Neural cell (in vitro differentiated cells): ENCODE measurements around the gene ADCY2. TPM values are rescaled to one million over a fixed set of nuclear protein-coding genes. Genes with fewer than 3 reads are reported as not detected.

Experiments
- H2AFZ ChIP-seq: fragments of 200-600, 300-800 bp; sonication (generic), shearing (Covaris generic); 2 replicates; pipeline ENCODE4 v1.6.0; 2014; ENCODE audit warnings: low read depth, mild to moderate bottlenecking, antibody characterized with exemption, low read length, moderate library complexity
- H3F3A ChIP-seq: fragments of 200-600 bp; shearing (Covaris generic); 2 replicates; pipeline ENCODE4 v1.6.1; 2016; ENCODE audit warnings: mild to moderate bottlenecking, moderate library complexity, mixed read lengths, antibody characterized with exemption, low read length; ENCODE audit not compliant: insufficient read depth, poor library complexity, severe bottlenecking
- H3K27ac ChIP-seq: fragments of 200-600, 300-800 bp; sonication (generic), shearing (Covaris generic); 2 replicates; pipeline ENCODE4 v1.5.1; 2014; ENCODE audit warnings: mild to moderate bottlenecking, low read length, moderate library complexity
- H3K27me3 ChIP-seq: fragments of 300-800, 200-600 bp; sonication (generic), shearing (Covaris generic); 2 replicates; pipeline ENCODE4 v1.6.0; 2014; ENCODE audit warnings: mild to moderate bottlenecking, low read depth, low read length, moderate library complexity; ENCODE audit not compliant: insufficient read depth
- H3K36me3 ChIP-seq: fragments of 300-800, 200-600 bp; sonication (generic), shearing (Covaris generic); 2 replicates; pipeline ENCODE4 v1.5.1; 2014; ENCODE audit warnings: mild to moderate bottlenecking, antibody characterized with exemption, low read length, moderate library complexity; ENCODE audit not compliant: insufficient read depth
- H3K4me2 ChIP-seq: fragments of 300-800, 200-600 bp; sonication (generic), shearing (Covaris generic); 2 replicates; pipeline ENCODE4 v1.6.0; 2014; ENCODE audit warnings: mild to moderate bottlenecking, low read length
- H3K4me3 ChIP-seq: fragments of 300-800, 200-600 bp; sonication (generic), shearing (Covaris generic); 2 replicates; pipeline ENCODE4 v1.5.1; 2014; ENCODE audit warnings: mild to moderate bottlenecking, low read length, moderate library complexity
- H3K79me2 ChIP-seq: fragments of 200-600 bp; shearing (Covaris generic); replicated peaks from 2 replicates; pipeline ENCODE4 v1.6.0; 2014; ENCODE audit warnings: mild to moderate bottlenecking, low read length, moderate library complexity; ENCODE audit not compliant: insufficient read depth
- H3K9ac ChIP-seq: fragments of 300-800, 200-600 bp; sonication (generic), shearing (Covaris generic); 2 replicates; pipeline ENCODE4 v1.6.1; 2016; ENCODE audit warnings: mild to moderate bottlenecking, low read length, mixed read lengths
- H3K9me2 ChIP-seq: fragments of 200-600 bp; shearing (Covaris generic); 2 replicates; pipeline ENCODE4 v1.6.1; 2016; ENCODE audit warnings: mild to moderate bottlenecking, low read length, mixed read lengths; ENCODE audit not compliant: insufficient read depth
- H3K9me3 ChIP-seq: fragments of 200-600, 300-800 bp; sonication (generic), shearing (Covaris generic); 2 replicates; pipeline ENCODE4 v1.6.1; 2016; ENCODE audit warnings: mild to moderate bottlenecking, mixed run types, low read length, moderate library complexity, mixed read lengths
- H4K20me1 ChIP-seq: fragments of 200-600 bp; shearing (Covaris generic); 2 replicates; pipeline ENCODE4 v1.6.1; 2016; ENCODE audit warnings: mild to moderate bottlenecking, mixed run types; ENCODE audit not compliant: insufficient read depth
- EP300 ChIP-seq: fragments of 450-650 bp; conservative IDR thresholded peaks from 2 replicates; pipeline ENCODE4 v1.6.1; 2014; ENCODE audit warnings: antibody characterized with exemption, mild to moderate bottlenecking, moderate library complexity; ENCODE audit not compliant: poor library complexity, severe bottlenecking
- EZH2 ChIP-seq: fragments of 200-600, 300-800 bp; shearing (Covaris generic), sonication (generic); IDR thresholded peaks from 2 replicates; pipeline ENCODE4 v1.6.1; 2014; ENCODE audit warnings: antibody characterized with exemption, low read length, borderline replicate concordance, mild to moderate bottlenecking; ENCODE audit not compliant: insufficient read depth, poor library complexity, severe bottlenecking
- MXI1 ChIP-seq: fragments of 450-650 bp; conservative IDR thresholded peaks from 2 replicates; pipeline ENCODE4 v1.6.1; 2014; ENCODE audit warnings: antibody characterized with exemption, mild to moderate bottlenecking; ENCODE audit not compliant: poor library complexity, severe bottlenecking
- POLR2AphosphoS5 ChIP-seq: IDR thresholded peaks from 2 replicates; pipeline ENCODE4 v1.6.1; 2012
- RAD21 ChIP-seq: fragments of 450-650 bp; conservative IDR thresholded peaks from 2 replicates; pipeline ENCODE4 v1.6.1; 2014; ENCODE audit warnings: antibody characterized with exemption, mild to moderate bottlenecking, moderate library complexity
- SMC3 ChIP-seq: fragments of 450-650 bp; conservative IDR thresholded peaks from 2 replicates; pipeline ENCODE4 v1.6.1; 2014; ENCODE audit warnings: antibody characterized with exemption, mild to moderate bottlenecking, moderate library complexity; ENCODE audit not compliant: poor library complexity
- TAF1 ChIP-seq: IDR thresholded peaks from 2 replicates; pipeline ENCODE4 v1.6.1; 2012; ENCODE audit warnings: low read depth
- polyA plus RNA-seq: library from polyadenylated mRNA; depleted of rRNA; stranded (reverse); fragments of >200 nt; gene quantifications from 2 replicates; pipeline ENCODE4 v1.2.3, GENCODE V29; 2014
- TF ChIP-seq, protein P1 (sequence below): fragments of 450-650 bp; IDR thresholded peaks from 2 replicates; pipeline ENCODE4 v1.5.1; 2014; ENCODE audit warnings: antibody characterized with exemption, mild to moderate bottlenecking, moderate library complexity; ENCODE audit not compliant: poor library complexity, severe bottlenecking
- TF ChIP-seq, protein P2 (sequence below): IDR thresholded peaks from 2 replicates; pipeline ENCODE4 v1.6.1; 2012; ENCODE audit warnings: borderline replicate concordance

Gene ADCY2
- polyA plus RNA-seq, 1 donor from 2014 or later = 1.9 TPM

DNA sequence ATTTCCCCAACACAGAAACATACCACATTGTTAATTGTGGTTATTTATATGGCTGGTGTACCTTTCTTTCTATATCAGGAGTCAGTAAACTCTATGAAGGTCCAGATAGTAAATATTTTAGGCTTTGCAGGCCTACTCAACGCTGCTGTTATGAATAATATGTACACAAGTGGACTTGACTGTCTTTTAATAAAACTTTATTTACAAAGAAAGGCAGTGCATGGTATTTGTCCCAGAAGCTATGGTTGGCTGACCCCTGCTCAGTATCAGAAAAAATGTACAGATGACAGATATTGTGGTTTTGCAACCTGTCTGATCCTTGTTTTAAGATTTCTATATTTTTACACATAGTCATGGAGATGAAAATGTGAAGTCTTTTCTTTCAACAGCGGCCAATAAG lies 478.7 kb downstream of the ADCY2 start:
- Histone ChIP-seq H4K20me1 (no peaks in the 10 kb centered on the region), H3K9ac (no peak overlapping the region), H3K36me3 (peaks cover 7% of the 10 kb centered on the region), H3K9me3 (no peaks in the 10 kb centered on the region), H3F3A (no peaks in the 10 kb centered on the region), H3K4me3 (no peak overlapping the region), H3K27ac (no peak overlapping the region), H3K4me2 (no peak overlapping the region), H2AFZ (no peak overlapping the region), H3K27me3 (no peaks in the 10 kb centered on the region), H3K9me2 (no peaks in the 10 kb centered on the region), H3K79me2 (peaks cover 28% of the 10 kb centered on the region)
- TF ChIP-seq, protein P1, sequence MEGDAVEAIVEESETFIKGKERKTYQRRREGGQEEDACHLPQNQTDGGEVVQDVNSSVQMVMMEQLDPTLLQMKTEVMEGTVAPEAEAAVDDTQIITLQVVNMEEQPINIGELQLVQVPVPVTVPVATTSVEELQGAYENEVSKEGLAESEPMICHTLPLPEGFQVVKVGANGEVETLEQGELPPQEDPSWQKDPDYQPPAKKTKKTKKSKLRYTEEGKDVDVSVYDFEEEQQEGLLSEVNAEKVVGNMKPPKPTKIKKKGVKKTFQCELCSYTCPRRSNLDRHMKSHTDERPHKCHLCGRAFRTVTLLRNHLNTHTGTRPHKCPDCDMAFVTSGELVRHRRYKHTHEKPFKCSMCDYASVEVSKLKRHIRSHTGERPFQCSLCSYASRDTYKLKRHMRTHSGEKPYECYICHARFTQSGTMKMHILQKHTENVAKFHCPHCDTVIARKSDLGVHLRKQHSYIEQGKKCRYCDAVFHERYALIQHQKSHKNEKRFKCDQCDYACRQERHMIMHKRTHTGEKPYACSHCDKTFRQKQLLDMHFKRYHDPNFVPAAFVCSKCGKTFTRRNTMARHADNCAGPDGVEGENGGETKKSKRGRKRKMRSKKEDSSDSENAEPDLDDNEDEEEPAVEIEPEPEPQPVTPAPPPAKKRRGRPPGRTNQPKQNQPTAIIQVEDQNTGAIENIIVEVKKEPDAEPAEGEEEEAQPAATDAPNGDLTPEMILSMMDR = no peak
- TF ChIP-seq, protein P2, sequence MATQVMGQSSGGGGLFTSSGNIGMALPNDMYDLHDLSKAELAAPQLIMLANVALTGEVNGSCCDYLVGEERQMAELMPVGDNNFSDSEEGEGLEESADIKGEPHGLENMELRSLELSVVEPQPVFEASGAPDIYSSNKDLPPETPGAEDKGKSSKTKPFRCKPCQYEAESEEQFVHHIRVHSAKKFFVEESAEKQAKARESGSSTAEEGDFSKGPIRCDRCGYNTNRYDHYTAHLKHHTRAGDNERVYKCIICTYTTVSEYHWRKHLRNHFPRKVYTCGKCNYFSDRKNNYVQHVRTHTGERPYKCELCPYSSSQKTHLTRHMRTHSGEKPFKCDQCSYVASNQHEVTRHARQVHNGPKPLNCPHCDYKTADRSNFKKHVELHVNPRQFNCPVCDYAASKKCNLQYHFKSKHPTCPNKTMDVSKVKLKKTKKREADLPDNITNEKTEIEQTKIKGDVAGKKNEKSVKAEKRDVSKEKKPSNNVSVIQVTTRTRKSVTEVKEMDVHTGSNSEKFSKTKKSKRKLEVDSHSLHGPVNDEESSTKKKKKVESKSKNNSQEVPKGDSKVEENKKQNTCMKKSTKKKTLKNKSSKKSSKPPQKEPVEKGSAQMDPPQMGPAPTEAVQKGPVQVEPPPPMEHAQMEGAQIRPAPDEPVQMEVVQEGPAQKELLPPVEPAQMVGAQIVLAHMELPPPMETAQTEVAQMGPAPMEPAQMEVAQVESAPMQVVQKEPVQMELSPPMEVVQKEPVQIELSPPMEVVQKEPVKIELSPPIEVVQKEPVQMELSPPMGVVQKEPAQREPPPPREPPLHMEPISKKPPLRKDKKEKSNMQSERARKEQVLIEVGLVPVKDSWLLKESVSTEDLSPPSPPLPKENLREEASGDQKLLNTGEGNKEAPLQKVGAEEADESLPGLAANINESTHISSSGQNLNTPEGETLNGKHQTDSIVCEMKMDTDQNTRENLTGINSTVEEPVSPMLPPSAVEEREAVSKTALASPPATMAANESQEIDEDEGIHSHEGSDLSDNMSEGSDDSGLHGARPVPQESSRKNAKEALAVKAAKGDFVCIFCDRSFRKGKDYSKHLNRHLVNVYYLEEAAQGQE = no peak
- TF ChIP-seq SMC3 (no peak), EP300 (no peak), RAD21 (no peak), TAF1 (no peak), POLR2AphosphoS5 (no peak), EZH2 (no peak), MXI1 (no peak)

DNA sequence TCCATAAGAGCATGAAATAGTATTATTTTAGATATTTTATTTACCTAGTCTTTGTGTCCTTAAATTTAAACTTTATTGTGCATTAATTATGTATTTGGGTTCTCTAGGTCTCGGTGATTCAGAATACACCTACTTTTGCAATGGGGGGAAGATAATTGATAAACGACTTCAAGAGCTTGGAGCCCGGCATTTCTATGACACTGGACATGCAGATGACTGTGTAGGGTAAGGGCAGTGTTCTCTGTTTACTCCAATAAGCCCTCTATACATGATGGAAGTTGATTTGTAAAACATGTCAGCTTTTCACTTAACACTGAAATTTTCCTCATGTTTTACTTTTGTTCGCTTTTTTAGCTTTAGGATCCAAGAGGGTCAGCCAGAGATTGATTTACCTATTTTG lies 479.2 kb downstream of the ADCY2 start:
- no peak for TF ChIP-seq RAD21
- H2AFZ ChIP-seq = no peak overlapping the region

DNA sequence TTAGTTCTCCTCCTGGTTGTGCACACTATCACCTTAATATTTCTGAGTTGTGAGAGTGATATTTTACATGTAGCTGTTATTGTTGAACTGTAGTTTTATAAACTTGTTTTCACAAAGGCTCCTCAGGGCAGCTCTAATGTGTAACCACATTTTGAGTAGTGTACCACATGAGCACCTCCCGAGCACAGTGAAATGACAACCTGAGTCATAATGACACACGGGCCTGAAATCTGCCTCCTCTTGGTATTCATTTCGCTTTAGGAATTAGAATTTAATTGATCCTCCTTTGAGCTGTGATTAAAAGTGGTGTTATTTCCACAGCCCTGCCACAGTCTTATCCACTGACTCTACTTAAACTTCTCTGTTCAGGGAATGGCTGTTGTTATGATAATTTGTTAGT lies 480.9 kb downstream of the ADCY2 start:
- Histone ChIP-seq H4K20me1 (no peaks in the 10 kb centered on the region), H3K27me3 (no peaks in the 10 kb centered on the region), H2AFZ (no peak overlapping the region), H3K4me2 (no peak overlapping the region), H3K36me3 (peaks cover 9% of the 10 kb centered on the region), H3K9me2 (no peaks in the 10 kb centered on the region), H3F3A (no peaks in the 10 kb centered on the region), H3K9me3 (no peaks in the 10 kb centered on the region), H3K9ac (no peak overlapping the region), H3K4me3 (no peak overlapping the region), H3K79me2 (peaks cover 6% of the 10 kb centered on the region), H3K27ac (no peak overlapping the region)
- TF ChIP-seq RAD21 (no peak), MXI1 (no peak), SMC3 (no peak), TAF1 (no peak), EP300 (no peak), EZH2 (no peak), POLR2AphosphoS5 (no peak)
- TF ChIP-seq, protein P1 = no peak
- TF ChIP-seq, protein P2 = no peak

More for the DNA sequence above, 479.2 kb downstream of the ADCY2 start:
- Histone ChIP-seq H3K9me3 (no peaks in the 10 kb centered on the region), H3K9ac (no peak overlapping the region), H3K27ac (no peak overlapping the region), H3K36me3 (peaks cover 7% of the 10 kb centered on the region), H3K79me2 (peaks cover 23% of the 10 kb centered on the region), H3K4me2 (no peak overlapping the region), H3K27me3 (no peaks in the 10 kb centered on the region), H3K9me2 (no peaks in the 10 kb centered on the region), H3K4me3 (no peak overlapping the region), H3F3A (no peaks in the 10 kb centered on the region), H4K20me1 (no peaks in the 10 kb centered on the region)
